GM18861 (cell line): Measurements from ENCODE around the gene TJP3.
"Not testable (repeated sequence)": the region's sequence is repeated elsewhere in the genome, so short reads cannot be mapped to it uniquely, and the experiment has no call there.

ENCODE experiments used
- ATAC-seq: cut with Tn5 transposase; IDR thresholded peaks from one replicate; pipeline ENCODE4 v1.9.1; 2021; ENCODE audit not compliant: unreplicated experiment

TJP3 gene

DNA sequence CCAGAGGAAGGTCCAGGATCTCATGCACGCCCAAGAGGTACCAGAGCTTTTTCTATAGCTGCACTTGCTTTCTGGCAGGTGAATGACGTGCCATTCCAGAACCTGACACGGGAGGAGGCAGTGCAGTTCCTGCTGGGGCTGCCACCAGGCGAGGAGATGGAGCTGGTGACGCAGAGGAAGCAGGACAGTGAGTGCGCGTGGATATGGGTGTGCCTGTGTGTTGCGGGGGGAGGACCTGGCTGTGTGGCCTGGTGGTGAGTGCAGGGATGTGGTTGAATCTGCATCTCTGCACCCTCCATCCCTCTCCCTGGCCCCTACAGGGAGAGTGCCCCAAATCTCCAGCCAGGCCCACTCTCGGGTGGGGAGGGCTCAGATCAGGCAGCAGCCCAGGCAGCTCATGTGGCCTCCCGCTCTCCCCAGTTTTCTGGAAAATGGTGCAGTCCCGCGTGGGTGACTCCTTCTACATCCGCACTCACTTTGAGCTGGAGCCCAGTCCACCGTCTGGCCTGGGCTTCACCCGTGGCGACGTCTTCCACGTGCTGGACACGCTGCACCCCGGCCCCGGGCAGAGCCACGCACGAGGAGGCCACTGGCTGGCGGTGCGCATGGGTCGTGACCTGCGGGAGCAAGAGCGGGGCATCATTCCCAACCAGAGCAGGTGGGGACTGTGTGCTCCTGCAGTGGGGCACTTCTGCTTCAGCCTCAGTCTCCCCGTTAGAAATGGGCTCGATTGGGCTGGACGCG is 30.5 kb downstream of the TJP3 start:
- ATAC-seq: no peak

DNA sequence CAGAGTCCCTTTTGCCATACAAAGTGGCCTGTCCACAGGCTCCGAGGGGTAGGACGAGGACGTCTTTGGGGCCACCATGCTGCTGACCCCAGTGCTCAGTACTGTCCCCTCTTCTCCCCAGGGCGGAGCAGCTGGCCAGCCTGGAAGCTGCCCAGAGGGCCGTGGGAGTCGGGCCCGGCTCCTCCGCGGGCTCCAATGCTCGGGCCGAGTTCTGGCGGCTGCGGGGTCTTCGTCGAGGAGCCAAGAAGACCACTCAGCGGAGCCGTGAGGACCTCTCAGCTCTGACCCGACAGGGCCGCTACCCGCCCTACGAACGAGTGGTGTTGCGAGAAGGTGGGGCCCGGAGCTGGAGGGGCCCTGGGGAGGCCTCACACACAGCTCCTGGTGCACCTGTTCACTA is 32.2 kb downstream of the TJP3 start:
- ATAC-seq: no peak

DNA sequence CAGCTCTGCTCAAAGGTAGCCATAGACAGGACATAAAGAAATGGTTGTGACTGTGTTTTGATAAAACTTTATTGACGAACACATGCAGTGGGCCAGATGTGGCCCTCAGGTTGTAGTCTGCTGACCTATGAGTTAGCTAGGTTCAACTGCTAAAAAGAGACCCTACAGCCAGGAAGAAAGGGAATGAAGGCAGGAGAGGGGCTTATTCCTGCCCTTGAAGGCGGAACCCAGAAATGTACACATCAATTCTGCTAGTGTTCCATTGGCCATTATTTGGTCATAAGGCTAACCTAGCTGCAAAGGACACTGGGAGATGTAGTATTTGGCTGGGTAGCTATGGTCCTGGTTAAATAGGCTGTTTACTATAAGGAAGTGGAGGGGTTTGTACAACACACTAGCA is 35.3 kb downstream of the TJP3 start:
- ATAC-seq: no peak

DNA sequence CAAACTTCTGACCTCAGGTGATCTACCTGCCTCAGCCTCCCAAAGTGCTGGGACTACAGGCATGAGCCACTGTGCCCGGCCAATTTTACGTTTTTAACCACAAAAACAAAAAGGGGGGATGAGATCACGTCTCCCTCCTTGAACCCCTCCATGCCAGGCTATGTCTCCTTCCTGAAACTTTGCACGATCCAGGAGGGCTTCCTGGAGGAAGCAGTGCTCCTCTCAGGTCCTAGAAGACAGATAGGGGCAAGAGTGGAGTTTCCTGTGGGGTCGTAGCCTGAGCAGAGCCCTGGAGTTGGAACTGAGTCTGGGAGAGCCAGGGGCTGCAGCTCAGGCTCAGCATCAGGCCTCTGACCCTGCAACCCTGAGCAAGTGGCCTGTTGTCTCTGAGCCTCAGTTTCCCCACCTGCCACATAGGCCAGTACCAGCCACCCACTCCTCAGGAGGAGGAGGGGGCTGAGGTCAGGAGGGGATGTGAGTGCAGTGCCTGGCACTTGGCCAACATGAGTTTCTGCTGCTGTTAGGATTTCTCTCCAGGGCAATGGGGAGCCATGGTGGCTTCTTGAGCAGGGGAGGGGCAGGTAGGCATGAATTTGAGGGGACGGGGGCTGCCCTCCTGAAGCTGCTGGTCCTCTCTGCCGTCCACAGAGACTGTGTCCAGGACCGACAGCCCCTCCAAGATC is 37.3 kb downstream of the TJP3 start:
- no peak for ATAC-seq

DNA sequence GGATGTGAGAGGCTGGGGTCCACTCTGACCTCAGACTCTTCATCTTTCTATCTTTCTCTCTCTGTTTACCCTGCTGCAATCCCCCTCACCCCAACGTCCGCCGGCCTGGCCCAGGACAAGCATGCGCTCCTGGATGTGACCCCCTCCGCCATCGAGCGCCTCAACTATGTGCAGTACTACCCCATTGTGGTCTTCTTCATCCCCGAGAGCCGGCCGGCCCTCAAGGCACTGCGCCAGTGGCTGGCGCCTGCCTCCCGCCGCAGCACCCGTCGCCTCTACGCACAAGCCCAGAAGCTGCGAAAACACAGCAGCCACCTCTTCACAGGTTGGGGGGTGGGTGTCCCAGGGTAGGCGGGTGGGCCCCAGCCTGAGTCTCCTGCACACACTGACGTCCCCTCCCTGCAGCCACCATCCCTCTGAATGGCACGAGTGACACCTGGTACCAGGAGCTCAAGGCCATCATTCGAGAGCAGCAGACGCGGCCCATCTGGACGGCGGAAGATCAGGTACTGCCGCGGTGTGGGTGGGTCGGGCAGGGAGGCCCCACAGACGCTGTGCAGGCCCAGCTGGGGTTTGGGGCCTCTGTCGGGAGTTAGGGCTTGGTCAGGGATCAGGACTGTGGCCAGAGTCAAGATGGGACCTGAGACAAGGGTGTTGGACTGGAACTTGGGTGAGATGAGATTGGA is 38.3 kb downstream of the TJP3 start:
- ATAC-seq: no peak

DNA sequence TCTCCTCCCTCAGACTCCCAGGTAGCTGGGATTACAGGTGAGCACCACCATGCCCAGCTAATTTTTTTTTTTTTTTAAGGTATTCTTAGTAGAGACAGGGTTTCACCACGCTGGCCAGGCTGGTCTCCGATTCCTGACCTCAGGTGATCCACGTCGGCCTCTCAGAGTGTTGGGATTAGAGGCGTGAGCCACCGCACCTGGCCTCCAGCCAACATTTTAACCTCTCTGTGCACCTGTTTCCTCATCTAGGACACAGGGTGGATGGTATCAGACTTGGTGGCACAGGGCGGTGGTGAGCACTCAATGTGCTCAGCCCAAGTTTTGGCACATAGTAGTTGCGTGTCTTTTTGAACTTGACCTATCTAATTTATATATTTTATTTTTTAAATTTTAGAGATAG is 40.8 kb downstream of the TJP3 start:
- no peak for ATAC-seq

DNA sequence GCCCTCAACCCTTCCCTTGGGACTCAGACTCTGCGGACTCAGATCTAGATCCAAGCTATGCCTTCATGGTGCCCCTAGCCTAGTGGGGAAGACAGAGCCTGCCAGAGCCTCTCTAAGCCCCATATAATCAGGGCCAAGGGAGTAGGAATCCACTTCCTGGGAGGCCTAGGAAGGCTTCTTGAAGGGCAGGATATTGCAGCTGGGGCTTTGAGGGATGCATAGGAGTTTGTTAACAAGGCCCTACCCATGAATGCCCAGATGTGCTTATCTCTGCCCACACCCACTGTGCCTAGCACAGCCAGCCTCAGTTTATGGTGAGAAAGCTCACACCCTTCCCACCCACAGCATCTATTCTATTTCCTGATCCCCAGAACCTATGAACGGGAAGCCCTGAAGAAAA is 42.0 kb downstream of the TJP3 start:
- ATAC-seq: no peak

DNA sequence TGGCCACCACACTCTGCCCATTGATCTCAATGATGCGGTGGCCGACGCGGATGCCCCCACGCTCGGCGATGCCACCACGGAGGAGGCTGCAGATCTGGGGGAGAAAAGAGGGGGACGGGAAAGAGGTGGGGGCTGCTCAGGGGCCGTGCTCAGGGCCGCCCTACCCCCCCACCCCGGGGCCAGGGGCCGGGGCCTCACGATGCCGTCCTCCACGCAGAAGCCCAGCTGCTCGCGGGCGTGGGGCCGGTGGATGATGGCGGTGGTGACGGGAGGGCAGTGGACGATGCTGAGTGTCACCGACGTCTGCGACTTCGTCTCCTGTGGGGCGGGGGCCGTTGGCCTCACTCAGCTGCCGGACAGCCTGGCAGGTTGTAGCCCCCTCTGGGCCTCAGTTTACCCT is 43.1 kb downstream of the TJP3 start:
- ATAC-seq: no peak

DNA sequence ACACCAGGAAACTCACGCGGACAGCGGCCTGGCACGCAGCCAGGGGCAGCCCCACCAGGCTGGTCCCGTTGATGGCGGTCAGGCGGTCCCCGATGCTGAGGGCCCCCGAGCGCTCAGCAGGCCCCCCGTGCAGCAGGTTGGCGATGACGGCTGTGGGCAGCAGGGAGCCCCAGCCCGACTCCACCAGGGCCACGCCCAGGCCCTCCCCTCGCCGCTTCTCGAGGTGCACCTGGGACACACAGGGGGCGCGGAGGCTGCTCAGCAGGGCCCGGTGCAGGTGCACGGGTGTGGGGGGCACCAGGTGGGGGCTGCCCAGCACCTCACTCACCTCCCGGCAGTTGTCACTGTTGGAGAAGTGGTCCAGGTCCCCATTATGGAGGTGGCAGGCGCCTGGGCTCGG is 44.3 kb downstream of the TJP3 start:
- ATAC-seq: no peak

DNA sequence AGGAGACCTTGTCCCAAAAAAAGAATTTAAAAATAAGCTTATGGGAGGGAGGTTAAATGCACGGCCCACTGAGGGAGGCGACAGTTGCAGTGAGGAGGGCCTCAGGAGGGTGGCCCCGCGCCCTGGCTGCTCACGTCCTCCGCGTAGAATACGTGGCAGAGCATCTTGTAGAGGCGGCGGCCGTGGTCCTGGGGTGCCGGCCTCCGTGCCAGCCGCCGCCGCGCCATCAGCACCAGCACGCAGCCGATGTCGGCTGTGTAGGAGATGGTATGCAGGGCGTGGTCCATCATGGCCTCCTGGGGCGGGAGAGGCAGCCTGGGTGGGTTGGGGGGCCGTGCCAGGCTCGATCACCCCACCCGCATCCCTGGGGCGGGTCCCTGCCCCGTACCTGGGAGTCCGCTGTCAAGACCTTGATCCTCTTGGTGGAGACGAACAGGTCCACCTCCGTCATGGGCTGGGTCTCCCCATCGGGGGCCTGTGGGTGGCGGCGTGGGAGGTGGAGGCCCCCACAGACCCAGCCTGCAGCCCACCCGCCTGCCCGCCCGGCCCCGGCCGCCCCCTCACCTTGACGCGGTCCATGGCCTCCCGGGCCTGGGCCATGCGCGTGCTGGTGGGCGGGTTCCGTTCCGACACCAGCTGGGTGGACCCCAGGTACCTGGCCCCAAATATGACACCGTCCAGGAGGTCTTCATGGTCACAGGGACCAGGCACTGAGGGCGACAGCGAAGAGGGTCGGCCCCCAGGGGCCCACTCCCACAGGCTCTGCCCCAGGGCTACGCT is 45.6 kb downstream of the TJP3 start:
- no peak for ATAC-seq

DNA sequence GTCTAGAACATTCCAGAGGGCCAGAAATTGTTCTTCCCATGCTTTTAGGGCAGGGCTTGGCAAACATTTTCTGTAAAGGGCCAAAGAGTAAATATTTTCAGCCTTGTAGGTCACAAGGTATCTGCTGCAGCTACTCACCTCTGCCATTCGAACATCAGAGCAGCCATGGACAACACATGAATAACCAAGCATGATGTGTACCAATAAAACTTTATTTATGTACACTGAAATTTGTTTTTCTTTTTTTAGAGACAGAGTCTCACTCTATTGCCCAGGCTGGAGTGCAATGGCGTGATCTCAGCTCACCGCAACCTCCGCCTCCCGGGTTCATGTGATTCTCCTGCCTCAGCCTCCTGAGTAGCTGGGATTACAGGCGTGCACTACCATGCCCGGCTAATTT is 49.5 kb downstream of the TJP3 start:
- ATAC-seq: not testable (repeated sequence)

DNA sequence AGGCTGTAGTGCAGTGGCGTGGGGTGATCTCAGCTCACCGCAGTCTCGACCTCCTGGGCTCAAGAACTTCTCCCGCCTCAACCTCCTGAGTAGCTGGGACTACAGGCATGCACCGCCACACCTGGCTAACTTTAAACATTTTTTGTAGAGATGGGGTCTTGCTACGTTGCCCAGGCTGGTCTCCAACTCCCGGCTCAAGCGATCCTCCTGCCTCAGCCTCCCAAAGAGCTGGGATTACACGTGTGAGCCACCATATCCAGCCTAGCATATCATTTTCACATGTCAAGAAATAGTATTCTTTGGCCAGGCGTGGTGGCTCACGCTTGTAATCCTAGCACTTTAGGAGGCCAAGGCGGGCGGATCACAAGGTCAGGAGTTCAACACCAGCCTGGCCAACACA is 50.1 kb downstream of the TJP3 start:
- not testable (repeated sequence) for ATAC-seq

DNA sequence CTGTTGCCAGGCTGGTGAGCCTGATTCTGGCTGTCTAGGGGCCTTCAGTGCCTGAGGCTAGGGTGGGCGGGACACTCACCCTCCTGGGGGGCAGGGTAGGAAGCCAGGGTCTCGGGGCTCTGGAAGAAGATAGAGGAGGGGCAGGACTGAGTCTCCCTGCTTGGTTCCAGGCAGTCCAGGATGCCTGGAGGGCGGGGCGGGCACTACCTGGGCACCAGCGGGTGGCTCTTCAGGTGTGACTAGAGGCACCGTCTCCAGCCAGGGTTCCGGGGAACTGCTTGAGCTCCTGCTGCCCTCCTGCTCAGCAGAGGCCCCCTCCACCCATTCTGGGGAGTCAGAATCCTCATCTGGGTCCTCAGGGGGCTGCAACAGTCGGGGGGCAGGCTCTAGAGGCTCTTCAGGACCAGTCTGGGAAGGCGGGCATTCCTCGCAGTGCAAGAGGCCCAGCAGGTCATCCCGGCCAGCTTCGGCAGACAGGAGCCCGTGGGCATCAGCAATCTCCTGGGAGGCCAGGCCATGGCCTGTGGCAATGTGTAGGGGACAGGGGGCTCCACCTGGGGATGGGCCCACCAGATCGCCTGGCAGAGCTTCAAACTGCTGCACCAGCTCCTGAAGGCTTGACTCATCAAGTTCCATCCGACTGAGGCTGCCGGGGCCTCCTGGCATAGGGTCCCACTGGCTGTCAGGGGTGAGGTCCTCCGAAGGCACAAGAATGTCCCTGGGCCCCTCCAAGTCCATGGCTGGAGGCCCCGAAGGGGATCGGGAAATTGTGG is 51.5 kb downstream of the TJP3 start:
- ATAC-seq: no peak

DNA sequence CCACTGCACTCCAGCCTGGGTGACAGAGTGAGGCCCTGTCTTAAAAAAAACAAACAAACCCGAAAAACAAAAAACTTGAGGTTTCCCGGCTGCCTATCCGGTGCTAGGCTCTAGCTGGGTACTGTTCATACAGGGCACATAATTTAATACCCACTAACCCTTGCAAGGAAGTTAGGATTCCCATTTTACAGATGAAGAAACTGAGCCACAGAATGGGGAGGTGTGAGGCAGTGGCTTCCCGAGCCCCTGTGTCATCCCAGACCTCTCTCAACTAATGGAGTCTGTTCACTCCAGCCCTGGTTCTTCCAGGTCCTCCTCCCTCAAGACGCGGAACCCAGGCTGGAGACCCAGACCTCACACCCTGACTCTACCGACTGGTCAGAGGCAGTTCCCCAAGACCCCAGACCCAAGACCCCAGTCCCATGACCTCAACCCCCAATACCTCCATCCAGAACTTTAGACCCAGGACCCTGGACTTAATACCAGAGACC is 52.7 kb downstream of the TJP3 start:
- ATAC-seq: no peak

DNA sequence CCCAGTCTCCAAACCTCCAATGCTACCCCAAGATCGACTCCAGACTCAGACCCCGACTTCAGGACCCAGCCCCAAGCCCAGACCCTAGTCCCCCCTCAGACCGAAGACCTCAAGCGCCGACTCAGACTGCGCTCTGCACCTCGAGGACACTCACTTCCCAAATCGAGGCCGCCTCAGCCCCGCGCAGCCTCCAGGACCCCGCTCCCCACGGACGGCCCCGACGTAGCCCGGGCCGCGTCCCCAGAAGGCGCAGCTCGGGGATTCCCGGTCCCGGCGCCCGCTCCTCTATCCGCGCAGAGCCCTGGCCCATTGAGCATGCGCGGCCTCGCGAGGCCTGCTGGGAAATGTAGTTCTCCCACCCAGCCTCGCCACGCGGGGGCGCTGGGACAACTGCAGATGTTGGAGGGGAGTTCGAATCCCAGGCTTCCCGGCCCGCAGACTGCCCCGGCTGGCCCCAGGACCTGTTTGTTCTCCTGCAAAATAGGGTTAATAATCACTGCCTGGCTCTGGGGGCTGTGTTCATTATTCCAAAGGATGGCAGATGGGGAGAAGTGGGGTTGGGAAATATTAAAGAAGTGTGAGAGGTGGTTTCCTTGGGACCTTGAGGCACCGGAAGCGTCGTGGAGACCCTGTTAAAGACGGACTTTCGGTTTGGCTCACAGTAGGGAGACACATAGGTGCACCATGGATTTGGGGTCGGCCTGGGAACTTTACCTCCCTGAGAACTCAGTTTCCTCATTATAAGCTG is 53.4 kb downstream of the TJP3 start, which contains the start of gene APBA3:
TSS of gene APBA3 (minus strand) at position 311 of the 748 bp plus-strand sequence. CDS start 1,428 bp downstream, outside the sequence.
- ATAC-seq: peak; percentile 44

DNA sequence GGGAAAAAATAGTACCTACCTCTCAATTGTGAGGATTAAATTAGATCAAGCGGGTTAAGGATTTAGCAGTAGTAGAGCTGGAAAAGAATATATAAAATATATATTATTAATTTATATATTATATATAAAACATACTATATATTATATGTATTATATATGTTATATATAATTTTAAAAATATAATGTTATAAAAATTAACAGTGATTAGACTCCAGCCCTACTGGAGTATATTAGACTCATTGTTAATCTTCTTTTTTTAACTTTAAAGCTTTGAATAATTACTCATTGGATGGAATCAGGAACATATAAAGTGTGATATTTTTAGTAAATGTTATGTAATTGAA is 53.9 kb downstream of the TJP3 start:
- peak; percentile 3 for ATAC-seq

DNA sequence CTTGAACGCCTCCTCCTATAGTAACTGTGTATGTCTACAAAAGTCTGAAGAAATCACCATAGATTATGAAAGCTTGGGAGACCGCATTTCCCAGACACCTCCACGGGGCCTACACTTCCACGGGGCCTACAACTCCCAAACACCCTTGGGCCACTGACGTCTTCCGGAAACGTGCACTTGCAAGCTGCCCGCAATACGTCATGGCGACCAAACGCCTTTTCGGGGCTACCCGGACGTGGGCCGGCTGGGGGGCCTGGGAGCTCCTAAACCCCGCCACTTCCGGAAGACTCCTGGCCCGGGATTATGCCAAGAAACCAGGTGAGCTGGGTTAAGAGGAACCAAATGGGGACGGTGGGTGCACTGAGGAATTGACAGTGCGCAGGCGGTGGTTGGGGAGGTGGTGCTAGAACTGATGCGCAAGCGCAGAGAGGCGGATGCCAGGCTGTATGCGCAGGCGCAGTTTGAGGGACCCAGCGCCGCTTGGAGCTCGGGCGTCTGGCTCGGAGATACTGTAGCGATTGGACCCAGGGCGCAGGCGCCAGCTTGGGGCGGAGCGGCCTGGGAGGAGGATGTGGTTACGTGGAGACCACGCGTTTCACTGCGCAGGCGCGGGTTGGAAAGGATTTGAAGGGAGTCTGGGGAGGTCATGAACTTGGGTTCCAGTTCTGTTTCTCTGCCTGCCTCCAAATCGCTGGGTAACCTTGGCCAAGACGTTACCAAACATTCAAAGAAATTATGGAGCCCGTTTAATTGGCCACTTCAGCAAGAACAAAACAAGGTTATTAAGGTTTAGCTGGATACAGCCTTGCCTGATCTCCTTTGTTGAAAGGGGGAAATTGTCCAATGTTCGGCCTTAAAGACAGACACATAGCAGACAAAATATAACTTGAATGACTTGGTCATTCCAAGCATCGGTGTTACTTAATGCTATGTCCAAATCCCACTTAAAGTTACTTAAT is 54.6 kb downstream of the TJP3 start, which contains the start of gene MRPL54:
TSS of gene MRPL54 (plus strand) at position 182 of the 959 bp plus-strand sequence. CDS start at position 201, 19 bp downstream.
- peak; percentile 64 for ATAC-seq

DNA sequence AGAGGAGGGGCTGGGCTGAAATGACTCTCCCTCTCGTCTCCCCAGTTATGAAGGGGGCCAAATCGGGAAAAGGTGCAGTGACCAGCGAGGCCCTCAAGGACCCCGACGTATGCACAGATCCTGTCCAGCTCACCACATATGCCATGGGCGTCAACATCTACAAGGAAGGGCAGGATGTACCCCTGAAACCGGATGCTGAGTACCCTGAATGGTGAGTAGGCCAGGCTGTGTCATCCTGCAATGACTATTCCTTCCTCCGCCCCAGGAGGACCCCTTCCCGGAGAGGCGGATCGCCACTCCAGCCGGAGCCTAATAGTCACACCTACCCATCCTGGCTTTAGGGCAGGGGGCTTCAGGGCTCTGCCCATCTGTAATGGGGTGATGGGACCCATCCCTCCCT is 56.9 kb downstream of the TJP3 start:
- ATAC-seq: no peak
